Measurements from ENCODE around the gene KRTAP10-3. TPM values are rescaled to one million over a fixed set of nuclear protein-coding genes. Genes with fewer than 3 reads are reported as not detected.
A peak's percentile ranks its signal among the peaks of the same experiment; 100 is the strongest.
"Not testable (repeated sequence)": the region's sequence is repeated elsewhere in the genome, so short reads cannot be mapped to it uniquely, and the experiment has no call there.

Gene KRTAP10-3
- total RNA-seq, 6 experiments from 2014 or later, result not detected

DNA sequence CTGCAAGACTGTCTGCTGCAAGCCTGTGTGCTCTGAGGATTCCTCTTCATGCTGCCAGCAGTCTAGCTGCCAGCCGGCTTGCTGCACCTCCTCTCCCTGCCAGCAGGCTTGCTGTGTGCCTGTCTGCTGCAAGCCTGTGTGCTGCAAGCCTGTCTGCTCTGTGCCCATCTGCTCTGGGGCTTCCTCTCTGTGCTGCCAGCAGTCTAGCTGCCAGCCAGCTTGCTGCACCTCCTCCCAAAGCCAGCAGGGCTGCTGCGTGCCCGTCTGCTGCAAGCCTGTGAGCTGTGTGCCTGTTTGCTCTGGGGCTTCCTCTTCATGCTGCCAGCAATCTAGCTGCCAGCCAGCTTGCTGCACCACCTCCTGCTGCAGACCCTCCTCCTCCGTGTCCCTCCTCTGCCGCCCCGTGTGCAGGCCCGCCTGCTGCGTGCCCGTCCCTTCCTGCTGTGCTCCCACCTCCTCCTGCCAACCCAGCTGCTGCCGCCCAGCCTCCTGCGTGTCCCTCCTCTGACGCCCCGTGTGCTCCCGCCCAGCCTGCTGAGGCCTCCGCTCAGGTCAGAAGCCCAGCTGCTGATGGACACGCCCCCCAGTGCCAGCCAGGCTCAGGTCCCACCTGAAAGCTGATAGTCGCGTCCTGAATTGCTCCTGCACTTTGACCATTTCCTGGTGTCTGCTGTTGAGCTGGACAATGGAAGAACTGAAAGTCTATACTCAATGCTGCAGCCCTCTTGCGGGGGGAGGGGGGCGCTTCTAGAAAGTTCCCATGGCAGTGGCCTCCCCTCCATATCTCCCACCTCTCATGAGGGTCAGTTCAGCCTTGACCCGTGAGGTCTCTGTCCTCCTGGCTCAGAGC, 16.1 kb upstream of the KRTAP10-3 start:
- H3K4me1 ChIP-seq, result no peaks in the 10 kb centered on the region
- no peaks in the 10 kb centered on the region for H3K9me3 ChIP-seq
- TF ChIP-seq CTCF (IDR thresholded peaks at IDR 0.05) (no peak), POLR2A (IDR thresholded peaks at IDR 0.05) (no peak)
- H3K36me3 ChIP-seq, result no peaks in the 10 kb centered on the region
- no peak overlapping the region for H3K4me3 ChIP-seq
- peak in 2 of 3 donors; percentile 63 to 89 for DNase-seq
- WGBS (ENCODE audit: insufficient coverage, low coverage, low lambda C conversion rate, missing lambda C conversion rate), result 13% methylated on average over 13 of the region's 21 CpGs
- H3K27me3 ChIP-seq, result no peaks in the 10 kb centered on the region
- peak; percentile 38 to 94 (median 88) for ATAC-seq
- no peak overlapping the region for H3K27ac ChIP-seq
- intact Hi-C loops (cut with DNase I), result no loop called here

DNA sequence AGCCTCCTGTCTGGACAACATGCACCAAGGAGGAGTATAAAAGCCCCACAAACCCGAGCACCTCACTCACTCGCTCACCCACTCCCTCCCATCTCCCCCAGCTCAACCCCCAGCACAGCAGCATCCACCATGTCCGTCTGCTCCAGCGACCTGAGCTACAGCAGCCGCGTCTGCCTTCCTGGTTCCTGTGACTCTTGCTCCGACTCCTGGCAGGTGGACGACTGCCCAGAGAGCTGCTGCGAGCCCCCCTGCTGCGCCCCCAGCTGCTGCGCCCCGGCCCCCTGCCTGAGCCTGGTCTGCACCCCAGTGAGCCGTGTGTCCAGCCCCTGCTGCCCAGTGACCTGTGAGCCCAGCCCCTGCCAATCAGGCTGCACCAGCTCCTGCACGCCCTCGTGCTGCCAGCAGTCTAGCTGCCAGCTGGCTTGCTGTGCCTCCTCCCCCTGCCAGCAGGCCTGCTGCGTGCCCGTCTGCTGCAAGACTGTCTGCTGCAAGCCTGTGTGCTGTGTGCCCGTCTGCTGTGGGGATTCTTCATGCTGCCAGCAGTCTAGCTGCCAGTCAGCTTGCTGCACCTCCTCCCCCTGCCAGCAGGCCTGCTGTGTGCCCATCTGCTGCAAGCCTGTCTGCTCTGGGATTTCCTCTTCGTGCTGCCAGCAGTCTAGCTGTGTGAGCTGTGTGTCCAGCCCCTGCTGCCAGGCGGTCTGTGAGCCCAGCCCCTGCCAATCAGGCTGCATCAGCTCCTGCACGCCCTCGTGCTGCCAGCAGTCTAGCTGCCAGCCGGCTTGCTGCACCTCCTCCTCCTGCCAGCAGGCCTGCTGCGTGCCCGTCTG, 15.2 kb upstream of the KRTAP10-3 start, which contains the start of gene KRTAP10-4:
TSS of gene KRTAP10-4 (plus strand) at position 100 of the 827 bp plus-strand sequence. CDS start at position 130, 30 bp downstream.
- H3K4me3 ChIP-seq; ATAC-seq; intact Hi-C loops (cut with DNase I); H3K27ac ChIP-seq; H3K27me3 ChIP-seq; DNase-seq; H3K4me1 ChIP-seq; H3K36me3 ChIP-seq; H3K9me3 ChIP-seq: not testable (repeated sequence)
- WGBS (ENCODE audit: insufficient coverage, low coverage, low lambda C conversion rate, missing lambda C conversion rate), result 52% methylated on average over 10 of the region's 25 CpGs

GRCh38 chr21:44572959-44573583, 14.5 kb upstream of the KRTAP10-3 start:
- Histone ChIP-seq H3K4me1 (no peaks in the 10 kb centered on the region), H3K9me3 (no peaks in the 10 kb centered on the region), H3K27ac (no peak overlapping the region), H3K4me3 (no peak overlapping the region), H3K36me3 (no peaks in the 10 kb centered on the region), H3K27me3 (no peaks in the 10 kb centered on the region)
- DNase-seq (no peak), ATAC-seq (no peak)
- 72% methylated on average over 5 of the region's 15 CpGs for WGBS (ENCODE audit: insufficient coverage, low coverage, low lambda C conversion rate, missing lambda C conversion rate)
- intact Hi-C loops (cut with DNase I), result no loop called here
- TF ChIP-seq POLR2A (IDR thresholded peaks at IDR 0.05) (no peak), CTCF (IDR thresholded peaks at IDR 0.05) (no peak)

DNA sequence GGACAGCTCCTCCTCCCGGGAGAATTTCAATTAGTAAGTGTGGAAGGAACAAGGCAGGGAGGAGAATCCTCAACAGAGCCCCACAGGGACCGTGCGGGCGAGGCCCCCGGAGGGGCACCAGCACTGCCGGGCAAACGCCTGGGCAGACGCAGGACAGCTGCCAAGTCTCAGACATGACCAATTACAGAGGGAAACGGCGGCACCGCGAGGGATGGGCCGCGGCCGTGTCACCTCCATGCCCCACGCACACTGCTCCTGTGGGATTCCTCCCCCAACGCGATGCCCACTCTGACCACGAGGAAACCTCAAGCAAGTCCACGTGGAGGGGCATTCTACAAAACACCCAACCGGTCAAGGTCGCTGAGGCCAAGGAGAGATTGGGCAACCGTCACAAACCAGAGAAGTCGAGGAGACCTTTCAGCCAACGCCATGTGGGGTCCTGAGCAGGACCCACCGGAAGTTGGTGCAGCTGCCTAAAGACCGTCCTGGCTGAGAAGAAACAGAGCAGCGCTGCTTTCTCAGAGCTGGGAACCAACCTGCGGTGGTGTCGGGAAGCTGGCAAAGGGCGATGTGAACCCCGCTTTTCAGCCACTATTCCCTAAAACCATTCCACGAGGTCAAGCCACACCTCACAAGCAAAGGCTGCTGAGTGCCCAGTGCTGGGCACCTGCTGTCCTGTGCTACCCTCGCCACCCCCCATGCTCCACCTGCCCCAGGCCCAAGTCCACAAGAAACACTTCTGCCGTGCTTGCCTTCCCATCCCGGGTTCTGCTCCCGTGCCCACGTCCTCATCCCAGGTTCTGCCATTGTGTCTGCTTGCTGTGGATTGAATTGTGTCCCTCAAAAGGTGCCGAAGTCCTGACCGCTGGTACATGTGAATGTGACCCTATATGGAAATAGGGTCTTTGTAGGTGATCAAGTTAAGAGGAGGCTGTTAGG, 13.5 kb upstream of the KRTAP10-3 start:
- no peak for DNase-seq
- H3K4me1 ChIP-seq, result no peaks in the 10 kb centered on the region
- 86% methylated on average over 4 of the region's 40 CpGs for WGBS (ENCODE audit: insufficient coverage, low coverage, low lambda C conversion rate, missing lambda C conversion rate)

More for the DNA sequence above, 13.5 kb upstream of the KRTAP10-3 start:
- Histone ChIP-seq H3K27ac (no peak overlapping the region), H3K9me3 (no peaks in the 10 kb centered on the region), H3K27me3 (no peaks in the 10 kb centered on the region), H3K36me3 (no peaks in the 10 kb centered on the region), H3K4me3 (no peak overlapping the region)
- ATAC-seq, result no peak
- TF ChIP-seq POLR2A (IDR thresholded peaks at IDR 0.05) (no peak), CTCF (IDR thresholded peaks at IDR 0.05) (no peak)
- intact Hi-C loops (cut with DNase I), result no loop called here

All from right lobe of liver (tissue), 6 donors.